HepG2 (cell line): Measurements from ENCODE around the gene ZKSCAN4. TPM values are rescaled to one million over a fixed set of nuclear protein-coding genes. Genes with fewer than 3 reads are reported as not detected.

Experiments used
- AGO1 ChIP-seq: fragments of 200-400 bp; formaldehyde crosslinking; IDR thresholded peaks from 2 replicates; pipeline ENCODE4 v1.6.1; 2017; ENCODE audit warnings: mild to moderate bottlenecking, low read depth, low read length, moderate library complexity; ENCODE audit not compliant: poor library complexity, severe bottlenecking
- ARID3A ChIP-seq: IDR thresholded peaks from 2 replicates; pipeline ENCODE4 v1.6.1; 2012; ENCODE audit warnings: low read depth, low read length, improper control_type of control experiment
- ASH2L ChIP-seq: fragments of 300-600, 200-600 bp; sonication (generic); IDR thresholded peaks from 2 replicates; pipeline ENCODE4 v1.7.0; 2017; ENCODE audit warnings: low read depth, mild to moderate bottlenecking, moderate library complexity, mixed read lengths, low read length; ENCODE audit not compliant: insufficient read length
- CENPBD1 ChIP-seq: sonication (generic); formaldehyde crosslinking; IDR thresholded peaks from 2 replicates; pipeline ENCODE4 v1.8.0; 2022; ENCODE audit warnings: missing genetic modification reagents, low read depth, mild to moderate bottlenecking, borderline replicate concordance
- EZH2 ChIP-seq: conservative IDR thresholded peaks from 2 replicates; pipeline ENCODE4 v1.6.1; 2012; ENCODE audit warnings: mild to moderate bottlenecking, low read depth, low read length, moderate library complexity
- FOXO1 ChIP-seq: sonication (generic); formaldehyde crosslinking; IDR thresholded peaks from 2 replicates; pipeline ENCODE4 v1.4.0; 2020; ENCODE audit warnings: missing genetic modification reagents
- JDP2 ChIP-seq: sonication (generic); formaldehyde crosslinking; IDR thresholded peaks from 2 replicates; pipeline ENCODE4 v1.8.1; 2022; ENCODE audit warnings: missing genetic modification reagents, borderline replicate concordance
- KAT8 ChIP-seq: IDR thresholded peaks from 2 replicates; pipeline ENCODE4 v1.6.1; 2016; ENCODE audit warnings: missing genetic modification reagents, missing compliant biosample characterization
- KMT2B ChIP-seq: IDR thresholded peaks from 2 replicates; pipeline ENCODE4 v1.6.1; 2016; ENCODE audit warnings: missing genetic modification reagents, missing compliant biosample characterization
- MTF1 ChIP-seq: sonication (generic); formaldehyde crosslinking; IDR thresholded peaks from 2 replicates; pipeline ENCODE4 v1.5.0; 2020; ENCODE audit warnings: missing genetic modification reagents
- PHF20 ChIP-seq: sonication (generic); formaldehyde crosslinking; IDR thresholded peaks from 2 replicates; pipeline ENCODE4 v1.5.0; 2020; ENCODE audit warnings: mild to moderate bottlenecking, missing genetic modification reagents
- RBFOX2 ChIP-seq: fragments of 200-400 bp; formaldehyde crosslinking; IDR thresholded peaks from 2 replicates; pipeline ENCODE4 v1.6.1; 2017; ENCODE audit warnings: low read depth, mild to moderate bottlenecking, low read length
- RFXANK ChIP-seq: IDR thresholded peaks from 2 replicates; pipeline ENCODE4 v1.6.1; 2016
- SKIL ChIP-seq: sonication (generic); formaldehyde crosslinking; IDR thresholded peaks from 2 replicates; pipeline ENCODE4 v1.8.0; 2022; ENCODE audit warnings: missing genetic modification reagents, mild to moderate bottlenecking, moderate library complexity, borderline replicate concordance
- TFAP4 ChIP-seq: sonication (generic); IDR thresholded peaks from 2 replicates; pipeline ENCODE4 v1.6.1; 2016; ENCODE audit warnings: low read depth, borderline replicate concordance
- XRCC5 ChIP-seq: fragments of 200-400 bp; formaldehyde crosslinking; optimal IDR thresholded peaks from 2 replicates; pipeline ENCODE3; 2017; ENCODE audit warnings: mild to moderate bottlenecking, low read length
- ZNF20 ChIP-seq: sonication (generic); formaldehyde crosslinking; IDR thresholded peaks from 2 replicates; pipeline ENCODE4 v1.4.0; 2020; ENCODE audit warnings: mild to moderate bottlenecking, moderate library complexity, missing genetic modification reagents
- ZNF335 ChIP-seq: sonication (generic); formaldehyde crosslinking; IDR thresholded peaks from 2 replicates; pipeline ENCODE4 v1.4.0; 2020; ENCODE audit warnings: missing genetic modification reagents
- ZNF350 ChIP-seq: sonication (generic); formaldehyde crosslinking; IDR thresholded peaks from 2 replicates; pipeline ENCODE4 v1.4.0; 2020; ENCODE audit warnings: mild to moderate bottlenecking, low read depth, missing genetic modification reagents, borderline replicate concordance
- ZNF501 ChIP-seq: sonication (generic); formaldehyde crosslinking; IDR thresholded peaks from 2 replicates; pipeline ENCODE4 v1.5.1; 2020; ENCODE audit warnings: mild to moderate bottlenecking, moderate library complexity, missing genetic modification reagents
- ZNF549 ChIP-seq: sonication (generic); formaldehyde crosslinking; IDR thresholded peaks from 2 replicates; pipeline ENCODE4 v1.5.0; 2020; ENCODE audit warnings: missing genetic modification reagents
- ZNF7 ChIP-seq: IDR thresholded peaks from 2 replicates; pipeline ENCODE4 v1.6.1; 2016; ENCODE audit warnings: missing biosample characterization, missing genetic modification reagents
- ZNF710 ChIP-seq: sonication (generic); formaldehyde crosslinking; IDR thresholded peaks from 2 replicates; pipeline ENCODE4 v1.5.0; 2020; ENCODE audit warnings: mild to moderate bottlenecking, missing genetic modification reagents, borderline replicate concordance
- polyA plus RNA-seq, 8 experiments: library from polyadenylated mRNA; depleted of rRNA in 3 of 8; stranded (reverse) in 7 of 8; unstranded in 1 of 8; fragments of >200 nt; fragmentation: Illumina TruSeq in 4 of 8; extraction: Trizol in 4 of 8; gene quantifications; 2 replicates each; pipeline versions ENCODE4 v1.2.1 to v1.2.3, GENCODE V29; 2011 to 2016; ENCODE audit warnings: low read depth in 4 of 8, missing spikeins in 1 of 8, mixed read lengths in 1 of 8; ENCODE audit not compliant: insufficient read depth in 1 of 8
- total RNA-seq, 5 experiments: library from RNA; depleted of rRNA; stranded (reverse); fragments of >200 nt; fragmentation: Illumina TruSeq; extraction: Trizol; gene quantifications; 2 replicates each; pipeline ENCODE4 v1.2.3, GENCODE V29; 2016; ENCODE audit warnings: low read depth in 1 of 5

The ZKSCAN4 gene
- total and polyA plus RNA-seq, 2 of the 13 experiments (the other 11 are each of a cell fraction or from before 2014, with no cell fraction given): 2.9 to 7.8 TPM

GRCh38 chr6:28266962-28267694 is 15.1 kb upstream of the ZKSCAN4 start, which contains the start of gene ZSCAN26 (continued):
- peak; percentile 78; the same call in 1 of the 2 replicates for TF ChIP-seq TFAP4
- 0 out of 2 replicates have a peak, but pooled peaks have one; percentile 34 for TF ChIP-seq MTF1 (CRISPR knock-in tag)
- no peak for TF ChIP-seq JDP2 (CRISPR knock-in tag)
- TF ChIP-seq PHF20 (CRISPR knock-in tag): peak; percentile 92
- TF ChIP-seq ZNF501 (CRISPR knock-in tag): peak; percentile 99
- TF ChIP-seq CENPBD1 (CRISPR knock-in tag): no peak
- TF ChIP-seq RBFOX2: peak; percentile 81
- peak; percentile 76; the same call in 1 of the 2 replicates for TF ChIP-seq ZNF20
- peak; percentile 98 for TF ChIP-seq KMT2B (CRISPR knock-in tag)
- TF ChIP-seq EZH2: no peak
- TF ChIP-seq ZNF549 (CRISPR knock-in tag): no peak
- TF ChIP-seq ZNF710 (CRISPR knock-in tag): peak; percentile 66; the same call in 1 of the 2 replicates
- peak; percentile 98 for TF ChIP-seq ASH2L
- TF ChIP-seq XRCC5: peak; percentile 93
- no peak for TF ChIP-seq SKIL (CRISPR knock-in tag)
- TF ChIP-seq RFXANK (CRISPR knock-in tag): no peak; the same call in 1 of the 2 replicates
- TF ChIP-seq ZNF335 (CRISPR knock-in tag): peak; percentile 90
- TF ChIP-seq AGO1: peak; percentile 59
- TF ChIP-seq ZNF350 (CRISPR knock-in tag): peak; percentile 97
- TF ChIP-seq ZNF7: no peak
- no peak for TF ChIP-seq ARID3A
- TF ChIP-seq KAT8 (CRISPR knock-in tag): peak; percentile 96
- TF ChIP-seq FOXO1 (CRISPR knock-in tag): peak; percentile 69; the same call in 1 of the 2 replicates
